RWPE2 (cell line): ENCODE measurements around the gene SIK3.

Source experiments
- ATAC-seq: fragments of 200-7000 bp; cut with Tn5 transposase; 3 replicates; pipeline ENCODE4 v1.9.1; 2021; ENCODE audit warnings: low read depth
- DNase-seq: peaks from one replicate; pipeline ENCODE4 v3.0.0-alpha.2; 2020; ENCODE audit warnings: low spot score
- H3K27ac ChIP-seq: fragments of 450-650 bp; 2 replicates; pipeline ENCODE4 v1.5.1; 2017; ENCODE audit warnings: mild to moderate bottlenecking; ENCODE audit not compliant: poor library complexity, severe bottlenecking
- H3K27me3 ChIP-seq: fragments of 250-450 bp; sonication (Bioruptor Pico); 2 replicates; pipeline ENCODE4 v1.5.1; 2021; ENCODE audit warnings: mild to moderate bottlenecking, moderate library complexity; ENCODE audit not compliant: insufficient read depth, poor library complexity, severe bottlenecking
- H3K36me3 ChIP-seq: fragments of 250-450 bp; sonication (Bioruptor Pico); 2 replicates; pipeline ENCODE4 v1.5.1; 2020; ENCODE audit warnings: low read depth, mild to moderate bottlenecking, moderate library complexity
- H3K4me1 ChIP-seq: fragments of 250-450 bp; sonication (Bioruptor Pico); 2 replicates; pipeline ENCODE4 v1.5.1; 2021; ENCODE audit warnings: mild to moderate bottlenecking, moderate library complexity; ENCODE audit not compliant: insufficient read depth, poor library complexity, severe bottlenecking
- H3K4me3 ChIP-seq: fragments of 250-450 bp; sonication (Bioruptor Pico); 2 replicates; pipeline ENCODE4 v1.5.1; 2021; ENCODE audit warnings: mild to moderate bottlenecking, moderate library complexity; ENCODE audit not compliant: severe bottlenecking
- H3K9me3 ChIP-seq: fragments of 250-450 bp; sonication (Bioruptor Pico); 2 replicates; pipeline ENCODE4 v1.5.1; 2021; ENCODE audit warnings: mild to moderate bottlenecking, moderate library complexity; ENCODE audit not compliant: severe bottlenecking
- CTCF ChIP-seq: fragments of 450-650 bp; IDR thresholded peaks from one replicate; pipeline ENCODE4 v1.5.1; 2017; ENCODE audit warnings: mild to moderate bottlenecking, moderate library complexity; ENCODE audit not compliant: poor library complexity, severe bottlenecking

Gene SIK3

GRCh38 chr11:116890607-116891006, 207.6 kb downstream of the SIK3 start:
- DNase-seq (no peak), ATAC-seq (no peak)
- H3K4me3 ChIP-seq = no peak overlapping the region
- H3K9me3 ChIP-seq = no peaks in the 10 kb centered on the region
- H3K27ac ChIP-seq = no peak overlapping the region
- no peaks in the 10 kb centered on the region for H3K4me1 ChIP-seq
- TF ChIP-seq CTCF = no peak
- H3K27me3 ChIP-seq = no peaks in the 10 kb centered on the region
- no peaks in the 10 kb centered on the region for H3K36me3 ChIP-seq

- Histone ChIP-seq H3K4me1 (no peaks in the 10 kb centered on the region), H3K4me3 (no peak overlapping the region), H3K27me3 (no peaks in the 10 kb centered on the region), H3K9me3 (no peaks in the 10 kb centered on the region), H3K36me3 (no peaks in the 10 kb centered on the region), H3K27ac (no peak overlapping the region)
- no peak for ATAC-seq
- DNase-seq = no peak
- no peak for TF ChIP-seq CTCF
These were observed 208.0 kb downstream of the SIK3 start for GRCh38 chr11:116890193-116890592.

DNA sequence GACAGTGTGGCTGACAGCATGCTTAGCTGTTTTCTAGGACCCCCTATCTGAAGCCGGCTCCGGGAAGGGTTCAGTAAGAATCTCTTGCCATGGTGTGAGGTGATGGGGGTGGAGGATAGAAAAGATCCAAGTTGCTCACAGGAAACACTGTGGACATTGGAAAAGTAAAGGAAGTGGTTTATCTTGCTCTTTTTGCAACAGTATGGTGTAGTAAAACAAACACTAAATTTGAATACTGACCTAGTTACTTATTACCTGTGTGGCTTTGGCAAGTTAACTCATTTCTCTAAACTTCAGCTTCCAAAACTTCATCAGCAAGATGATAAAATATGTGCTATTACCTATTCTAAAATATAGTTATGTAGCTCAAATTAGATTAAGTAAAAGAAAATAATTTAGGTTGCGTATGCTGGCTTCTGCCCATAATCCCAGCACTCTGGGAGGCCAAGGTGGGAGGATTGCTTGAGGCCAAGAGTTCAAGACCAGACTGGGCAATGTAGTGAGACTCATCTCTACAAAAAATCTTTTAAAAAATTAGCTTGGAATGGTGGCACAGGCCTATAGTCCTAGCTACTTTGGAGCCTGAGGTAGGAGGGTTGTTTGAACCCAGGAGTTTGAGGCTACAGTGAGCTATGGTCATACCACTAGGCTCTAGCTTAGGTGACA, 209.2 kb downstream of the SIK3 start:
- ATAC-seq (no peak), DNase-seq (no peak)
- H3K36me3 ChIP-seq = no peaks in the 10 kb centered on the region
- H3K9me3 ChIP-seq = no peaks in the 10 kb centered on the region
- no peak overlapping the region for H3K27ac ChIP-seq
- no peak for TF ChIP-seq CTCF
- no peak overlapping the region for H3K4me3 ChIP-seq
- H3K27me3 ChIP-seq = no peaks in the 10 kb centered on the region
- no peaks in the 10 kb centered on the region for H3K4me1 ChIP-seq

- H3K4me1 ChIP-seq = no peaks in the 10 kb centered on the region
- no peaks in the 10 kb centered on the region for H3K27me3 ChIP-seq
- H3K9me3 ChIP-seq = no peaks in the 10 kb centered on the region
- H3K4me3 ChIP-seq = no peak overlapping the region
- no peak for TF ChIP-seq CTCF
- ATAC-seq (no peak), DNase-seq (no peak)
- no peak overlapping the region for H3K27ac ChIP-seq
- H3K36me3 ChIP-seq = no peaks in the 10 kb centered on the region
These were observed 210.2 kb downstream of the SIK3 start for GRCh38 chr11:116888024-116888423.

- DNase-seq (no peak), ATAC-seq (no peak)
- Histone ChIP-seq H3K9me3 (no peaks in the 10 kb centered on the region), H3K36me3 (no peaks in the 10 kb centered on the region), H3K4me1 (no peaks in the 10 kb centered on the region), H3K27ac (no peak overlapping the region), H3K27me3 (no peaks in the 10 kb centered on the region), H3K4me3 (no peak overlapping the region)
- TF ChIP-seq CTCF = no peak
These were observed 212.1 kb downstream of the SIK3 start for GRCh38 chr11:116885951-116886655.
